Measurements from ENCODE around the gene PKNOX2. TPM values are rescaled to one million over a fixed set of nuclear protein-coding genes. Genes with fewer than 3 reads are reported as not detected.

Gene PKNOX2
- total and polyA plus RNA-seq, 4 donors = 0.14 to 0.29 (median 0.24) TPM

GRCh38 chr11:125331357-125332035 lies 166.9 kb downstream of the PKNOX2 start:
- Histone ChIP-seq H3K4me1 (ENCODE audit: control insufficient read depth in 4 of 4, insufficient read depth in 4 of 4, low read length in 3 of 4) (no peaks in the 10 kb centered on the region), H3K4me3 (ENCODE audit: low read depth in 1 of 3, low read length in 3 of 3) (no peak overlapping the region), H3K9me3 (ENCODE audit: control insufficient read depth in 4 of 4, low read length in 3 of 4) (no peaks in the 10 kb centered on the region), H3K9ac (ENCODE audit: low read depth in 1 of 2, low read length in 2 of 2) (no peak overlapping the region), H3K27me3 (ENCODE audit: control insufficient read depth in 4 of 4, insufficient read depth in 4 of 4, low read length in 3 of 4) (no peaks in the 10 kb centered on the region), H3K27ac (ENCODE audit: low read depth in 1 of 2, low read length in 2 of 2) (no peak overlapping the region), H3K36me3 (ENCODE audit: control insufficient read depth in 4 of 4, insufficient read depth in 3 of 4, low read depth in 1 of 4, low read length in 3 of 4) (no peaks in the 10 kb centered on the region)
- no peak for DNase-seq (ENCODE audit: low spot score)
- TF ChIP-seq NR2F2 (IDR thresholded peaks at IDR 0.05) (no peak), CTCF (IDR thresholded peaks at IDR 0.05; ENCODE audit: low read depth, low read length, missing input control) (no peak), REST (IDR thresholded peaks at IDR 0.05) (no peak), FOXA2 (IDR thresholded peaks at IDR 0.05) (no peak), EGR1 (IDR thresholded peaks at IDR 0.05; ENCODE audit: low read depth in 2 of 2) (no peak), MAX (IDR thresholded peaks at IDR 0.05) (no peak), YY1 (IDR thresholded peaks at IDR 0.05) (no peak), RXRA (IDR thresholded peaks at IDR 0.05) (no peak), HNF4A (conservative IDR thresholded peaks at IDR 0.05) (no peak), HNF4G (IDR thresholded peaks at IDR 0.05) (no peak), FOXA1 (IDR thresholded peaks at IDR 0.05) (no peak), JUND (IDR thresholded peaks at IDR 0.05) (no peak), ATF3 (IDR thresholded peaks at IDR 0.05) (no peak), RAD21 (IDR thresholded peaks at IDR 0.05) (no peak), GABPA (IDR thresholded peaks at IDR 0.05 in 1 of 2, conservative IDR thresholded peaks at IDR 0.05 in 1 of 2) (no peak)
- 73% methylated on average over 9 of the region's 9 CpGs for WGBS

GRCh38 chr11:125332821-125333220 lies 168.3 kb downstream of the PKNOX2 start:
- no peak overlapping the region for H3K4me3 ChIP-seq (ENCODE audit: low read depth in 1 of 3, low read length in 3 of 3)
- no peaks in the 10 kb centered on the region for H3K9me3 ChIP-seq (ENCODE audit: control insufficient read depth in 4 of 4, low read length in 3 of 4)
- H3K4me1 ChIP-seq (ENCODE audit: control insufficient read depth in 4 of 4, insufficient read depth in 4 of 4, low read length in 3 of 4) = no peaks in the 10 kb centered on the region
- no peak for TF ChIP-seq GABPA (IDR thresholded peaks at IDR 0.05 in 1 of 2, conservative IDR thresholded peaks at IDR 0.05 in 1 of 2)
- no peak for TF ChIP-seq TAF1 (conservative IDR thresholded peaks at IDR 0.05)
- TF ChIP-seq CTCF (IDR thresholded peaks at IDR 0.05; ENCODE audit: low read depth, low read length, missing input control) = no peak
- TF ChIP-seq HNF4A (conservative IDR thresholded peaks at IDR 0.05) = no peak
- TF ChIP-seq RAD21 (IDR thresholded peaks at IDR 0.05) = no peak
- TF ChIP-seq SP1 (IDR thresholded peaks at IDR 0.05) = no peak
- TF ChIP-seq FOXA1 (IDR thresholded peaks at IDR 0.05) = no peak
- TF ChIP-seq YY1 (IDR thresholded peaks at IDR 0.05) = no peak
- no peak for TF ChIP-seq JUND (IDR thresholded peaks at IDR 0.05)
- TF ChIP-seq FOXA2 (IDR thresholded peaks at IDR 0.05) = no peak
- TF ChIP-seq RXRA (IDR thresholded peaks at IDR 0.05) = no peak
- no peak overlapping the region for H3K9ac ChIP-seq (ENCODE audit: low read depth in 1 of 2, low read length in 2 of 2)
- H3K27ac ChIP-seq (ENCODE audit: low read depth in 1 of 2, low read length in 2 of 2) = no peak overlapping the region
- WGBS = 85% methylated on average over 8 of the region's 8 CpGs
- H3K36me3 ChIP-seq (ENCODE audit: control insufficient read depth in 4 of 4, insufficient read depth in 3 of 4, low read depth in 1 of 4, low read length in 3 of 4) = no peaks in the 10 kb centered on the region
- no peak for DNase-seq (ENCODE audit: low spot score)
- no peaks in the 10 kb centered on the region for H3K27me3 ChIP-seq (ENCODE audit: control insufficient read depth in 4 of 4, insufficient read depth in 4 of 4, low read length in 3 of 4)
